OCI-LY1 (cell line): ENCODE measurements around the gene FEM1A.

Source experiments
- H2AFZ ChIP-seq: fragments of 200-600 bp; sonication (generic), shearing (Covaris generic); 2 replicates; pipeline ENCODE4 v1.6.0; 2014; ENCODE audit warnings: antibody characterized with exemption, mild to moderate bottlenecking, low read length
- H3F3A ChIP-seq: fragments of 200-600 bp; sonication (generic), shearing (Covaris generic); 2 replicates; pipeline ENCODE4 v1.6.0; 2014; ENCODE audit warnings: mild to moderate bottlenecking, antibody characterized with exemption, low read length, moderate library complexity; ENCODE audit not compliant: insufficient read depth
- H3K27ac ChIP-seq: fragments of 200-600 bp; sonication (generic); 2 replicates; pipeline ENCODE4 v1.5.1; 2014; ENCODE audit warnings: low read length, mixed run types, mild to moderate bottlenecking, low read depth; ENCODE audit not compliant: poor library complexity, severe bottlenecking
- H3K27me3 ChIP-seq: fragments of 200-600 bp; sonication (generic); 2 replicates; pipeline ENCODE4 v1.6.0; 2014; ENCODE audit warnings: antibody characterized with exemption, mild to moderate bottlenecking, low read length, moderate library complexity; ENCODE audit not compliant: insufficient read depth
- H3K36me3 ChIP-seq: fragments of 200-600 bp; sonication (generic); 2 replicates; pipeline ENCODE4 v1.6.1; 2014; ENCODE audit warnings: mild to moderate bottlenecking, antibody characterized with exemption, low read length, moderate library complexity, mixed read lengths; ENCODE audit not compliant: insufficient read depth
- H3K4me1 ChIP-seq: fragments of 200-600 bp; sonication (generic); 2 replicates; pipeline ENCODE4 v1.5.1; 2014; ENCODE audit warnings: mild to moderate bottlenecking, low read length, moderate library complexity; ENCODE audit not compliant: insufficient read depth, severe bottlenecking
- H3K4me2 ChIP-seq: fragments of 200-600 bp; sonication (generic), shearing (Covaris generic); 2 replicates; pipeline ENCODE4 v1.6.1; 2014; ENCODE audit warnings: low read length
- H3K4me3 ChIP-seq: fragments of 200-600 bp; sonication (generic); 2 replicates; pipeline ENCODE4 v1.5.1; 2014; ENCODE audit warnings: low read length, low read depth, mild to moderate bottlenecking, mixed read lengths; ENCODE audit not compliant: poor library complexity, severe bottlenecking
- H3K79me2 ChIP-seq: fragments of 200-600 bp; shearing (Covaris generic); 2 replicates; pipeline ENCODE4 v1.6.1; 2016; ENCODE audit warnings: mixed run types, low read length, mixed read lengths; ENCODE audit not compliant: insufficient read depth
- H3K9ac ChIP-seq: fragments of 200-600 bp; sonication (generic), shearing (Covaris generic); 2 replicates; pipeline ENCODE4 v1.6.1; 2014; ENCODE audit warnings: mild to moderate bottlenecking, low read length, mixed read lengths
- H3K9me2 ChIP-seq: fragments of 200-600 bp; sonication (generic), shearing (Covaris generic); 2 replicates; pipeline ENCODE4 v1.6.1; 2014; ENCODE audit warnings: low read depth, mild to moderate bottlenecking, low read length, mixed read lengths
- H3K9me3 ChIP-seq: fragments of 200-600 bp; shearing (Covaris generic); 2 replicates; pipeline ENCODE4 v1.6.1; 2014; ENCODE audit warnings: low read length, mixed read lengths
- H4K20me1 ChIP-seq: fragments of 200-600 bp; sonication (generic), shearing (Covaris generic); 2 replicates; pipeline ENCODE4 v1.6.0; 2016; ENCODE audit warnings: mild to moderate bottlenecking, low read length; ENCODE audit not compliant: insufficient read depth
- CTCF ChIP-seq: fragments of 200-600 bp; sonication (generic), shearing (Covaris generic); IDR thresholded peaks from 2 replicates; pipeline ENCODE4 v1.5.1; 2017; ENCODE audit warnings: mild to moderate bottlenecking, antibody characterized with exemption, low read length, moderate library complexity, mixed read lengths
- EZH2 ChIP-seq: fragments of 200-600 bp; sonication (generic), shearing (Covaris generic); IDR thresholded peaks from 2 replicates; pipeline ENCODE4 v1.8.0; 2017; ENCODE audit warnings: borderline replicate concordance, mixed run types, mild to moderate bottlenecking, antibody characterized with exemption, low read length, moderate library complexity, mixed read lengths

Gene FEM1A

GRCh38 chr19:4749870-4750590, 41.5 kb upstream of the FEM1A start:
- Histone ChIP-seq H3K4me2 (no peak overlapping the region), H3K4me1 (no peaks in the 10 kb centered on the region), H3K27me3 (peaks cover 2% of the 10 kb centered on the region; the same call in 1 of the 2 replicates), H3K9ac (no peak overlapping the region), H3K36me3 (no peaks in the 10 kb centered on the region), H3F3A (no peaks in the 10 kb centered on the region), H2AFZ (no peak overlapping the region), H3K27ac (no peak overlapping the region), H3K79me2 (no peaks in the 10 kb centered on the region), H3K4me3 (no peak overlapping the region), H3K9me3 (no peaks in the 10 kb centered on the region), H3K9me2 (no peaks in the 10 kb centered on the region), H4K20me1 (no peaks in the 10 kb centered on the region)
- TF ChIP-seq EZH2 (no peak), CTCF (no peak)

GRCh38 chr19:4754248-4754647, 37.3 kb upstream of the FEM1A start:
- no peaks in the 10 kb centered on the region for H3K4me1 ChIP-seq
- no peaks in the 10 kb centered on the region for H3K9me3 ChIP-seq
- no peaks in the 10 kb centered on the region for H3K79me2 ChIP-seq
- H3F3A ChIP-seq, result no peaks in the 10 kb centered on the region
- no peak for TF ChIP-seq EZH2
- no peak for TF ChIP-seq CTCF
- H2AFZ ChIP-seq, result no peak overlapping the region
- no peak overlapping the region for H3K9ac ChIP-seq
- H3K4me2 ChIP-seq, result no peak overlapping the region
- no peak overlapping the region for H3K27ac ChIP-seq
- H3K36me3 ChIP-seq, result no peaks in the 10 kb centered on the region
- no peaks in the 10 kb centered on the region for H3K9me2 ChIP-seq
- H3K4me3 ChIP-seq, result no peak overlapping the region
- peaks cover 3% of the 10 kb centered on the region; the same call in 1 of the 2 replicates for H3K27me3 ChIP-seq
- no peaks in the 10 kb centered on the region for H4K20me1 ChIP-seq

GRCh38 chr19:4755459-4755858, 36.1 kb upstream of the FEM1A start:
- H3K79me2 ChIP-seq, result no peaks in the 10 kb centered on the region
- peaks cover 3% of the 10 kb centered on the region; the same call in 1 of the 2 replicates for H3K27me3 ChIP-seq
- no peaks in the 10 kb centered on the region for H3K36me3 ChIP-seq
- no peak overlapping the region for H3K27ac ChIP-seq
- no peak overlapping the region for H3K4me3 ChIP-seq
- H3K4me1 ChIP-seq, result peaks cover 8% of the 10 kb centered on the region
- H2AFZ ChIP-seq, result no peak overlapping the region
- H4K20me1 ChIP-seq, result no peaks in the 10 kb centered on the region
- no peak for TF ChIP-seq CTCF
- TF ChIP-seq EZH2, result no peak
- H3K9ac ChIP-seq, result no peak overlapping the region
- no peaks in the 10 kb centered on the region for H3K9me3 ChIP-seq
- H3K9me2 ChIP-seq, result no peaks in the 10 kb centered on the region
- H3F3A ChIP-seq, result no peaks in the 10 kb centered on the region
- H3K4me2 ChIP-seq, result no peak overlapping the region
